Right lobe of liver (tissue), 4 donors: Measurements from ENCODE around the gene C2CD4D.

ENCODE experiments used
- POLR2A ChIP-seq: fragments of 450-650 bp; IDR thresholded peaks from one replicate; pipeline ENCODE4 v1.6.1; 2017; ENCODE audit warnings: antibody characterized with exemption, mild to moderate bottlenecking
- TF ChIP-seq, protein P1 (sequence below), 4 donors: fragments of 200-600 bp in 3 of 4; fragments of 450-650 bp in 1 of 4; IDR thresholded peaks; one replicate each; pipeline versions ENCODE4 v1.5.1 to v1.8.0; 2016 to 2022; ENCODE audit warnings: antibody characterized with exemption in 4 of 4, mild to moderate bottlenecking in 2 of 4
- donor health status: DM: no; HTN: no; CAD: no.
- donor health status: DM: no; HTN: no; CAD: no.
- donor health status: DM: no; HTN: yes; CAD: no.

DNA sequence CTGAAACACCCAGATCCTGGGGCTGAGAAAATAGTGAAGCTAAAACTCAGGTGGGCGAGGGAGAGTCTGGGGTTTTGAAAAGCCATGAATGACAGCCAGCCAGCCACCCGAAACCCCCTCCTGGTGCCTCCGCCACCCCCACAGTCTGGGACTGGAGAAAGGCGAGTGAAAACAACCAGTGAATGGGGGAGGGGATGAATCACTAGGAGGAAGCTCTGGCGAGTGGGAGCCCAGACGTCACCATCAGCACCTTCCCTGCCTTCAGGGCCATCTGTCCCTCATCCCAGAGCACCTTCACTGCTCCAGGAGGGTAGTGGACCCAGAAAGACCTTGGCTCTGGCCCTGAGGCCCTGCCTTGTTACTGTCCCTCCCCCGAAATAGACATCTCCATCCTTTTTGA, 17.2 kb downstream of the C2CD4D start:
- TF ChIP-seq, protein P1, sequence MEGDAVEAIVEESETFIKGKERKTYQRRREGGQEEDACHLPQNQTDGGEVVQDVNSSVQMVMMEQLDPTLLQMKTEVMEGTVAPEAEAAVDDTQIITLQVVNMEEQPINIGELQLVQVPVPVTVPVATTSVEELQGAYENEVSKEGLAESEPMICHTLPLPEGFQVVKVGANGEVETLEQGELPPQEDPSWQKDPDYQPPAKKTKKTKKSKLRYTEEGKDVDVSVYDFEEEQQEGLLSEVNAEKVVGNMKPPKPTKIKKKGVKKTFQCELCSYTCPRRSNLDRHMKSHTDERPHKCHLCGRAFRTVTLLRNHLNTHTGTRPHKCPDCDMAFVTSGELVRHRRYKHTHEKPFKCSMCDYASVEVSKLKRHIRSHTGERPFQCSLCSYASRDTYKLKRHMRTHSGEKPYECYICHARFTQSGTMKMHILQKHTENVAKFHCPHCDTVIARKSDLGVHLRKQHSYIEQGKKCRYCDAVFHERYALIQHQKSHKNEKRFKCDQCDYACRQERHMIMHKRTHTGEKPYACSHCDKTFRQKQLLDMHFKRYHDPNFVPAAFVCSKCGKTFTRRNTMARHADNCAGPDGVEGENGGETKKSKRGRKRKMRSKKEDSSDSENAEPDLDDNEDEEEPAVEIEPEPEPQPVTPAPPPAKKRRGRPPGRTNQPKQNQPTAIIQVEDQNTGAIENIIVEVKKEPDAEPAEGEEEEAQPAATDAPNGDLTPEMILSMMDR (IDR thresholded peaks at IDR 0.05) = no peak
- TF ChIP-seq POLR2A = no peak
